Cerebellar cortex (tissue), 1 donor: ENCODE data around the gene PDHA1.

Experiments
- DNase-seq: peaks from one replicate; pipeline ENCODE4 v3.0.0-alpha.2; 2015; ENCODE audit warnings: low spot score

The PDHA1 gene

DNA sequence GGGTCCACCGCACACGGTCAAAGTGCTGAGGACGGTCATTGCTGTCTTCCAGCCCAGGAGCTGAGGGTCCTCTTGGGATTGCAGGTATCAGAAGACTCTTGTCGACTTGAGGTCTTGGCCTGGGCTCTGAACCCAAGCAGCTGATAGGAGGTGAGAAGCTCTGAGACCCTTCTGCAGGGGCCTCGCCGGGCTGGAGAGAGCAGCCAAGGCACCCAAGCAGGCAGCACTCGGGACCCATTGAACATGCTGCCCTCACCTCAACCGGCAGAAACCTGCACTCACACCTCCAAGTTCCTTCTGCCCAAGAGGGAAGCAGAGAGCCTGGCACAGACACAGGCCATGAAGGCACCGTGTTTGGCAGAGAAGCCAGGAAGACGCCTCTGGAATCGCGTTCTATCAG is 34.1 kb downstream of the PDHA1 start:
- DNase-seq = no peak

DNA sequence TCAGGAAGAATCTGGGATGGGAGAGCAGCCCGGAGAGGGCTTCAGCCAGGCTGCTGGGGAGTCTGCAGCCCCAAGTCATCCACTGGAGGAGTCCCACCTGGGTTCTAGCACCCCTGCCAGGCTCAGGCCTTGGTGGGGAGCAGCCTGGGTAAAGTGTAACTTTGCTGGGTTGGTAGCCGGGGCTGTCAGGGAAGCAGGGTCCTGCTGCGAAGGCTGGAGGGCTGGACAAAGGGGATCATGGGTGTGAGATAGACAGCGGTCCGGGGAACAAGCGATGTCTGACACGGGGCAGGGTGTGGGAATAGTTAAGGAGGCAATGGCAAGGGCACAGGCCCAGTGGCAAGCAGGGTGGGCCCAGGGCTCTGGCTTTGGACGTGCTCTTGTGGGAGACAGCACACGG is 37.6 kb downstream of the PDHA1 start:
- no peak for DNase-seq

DNA sequence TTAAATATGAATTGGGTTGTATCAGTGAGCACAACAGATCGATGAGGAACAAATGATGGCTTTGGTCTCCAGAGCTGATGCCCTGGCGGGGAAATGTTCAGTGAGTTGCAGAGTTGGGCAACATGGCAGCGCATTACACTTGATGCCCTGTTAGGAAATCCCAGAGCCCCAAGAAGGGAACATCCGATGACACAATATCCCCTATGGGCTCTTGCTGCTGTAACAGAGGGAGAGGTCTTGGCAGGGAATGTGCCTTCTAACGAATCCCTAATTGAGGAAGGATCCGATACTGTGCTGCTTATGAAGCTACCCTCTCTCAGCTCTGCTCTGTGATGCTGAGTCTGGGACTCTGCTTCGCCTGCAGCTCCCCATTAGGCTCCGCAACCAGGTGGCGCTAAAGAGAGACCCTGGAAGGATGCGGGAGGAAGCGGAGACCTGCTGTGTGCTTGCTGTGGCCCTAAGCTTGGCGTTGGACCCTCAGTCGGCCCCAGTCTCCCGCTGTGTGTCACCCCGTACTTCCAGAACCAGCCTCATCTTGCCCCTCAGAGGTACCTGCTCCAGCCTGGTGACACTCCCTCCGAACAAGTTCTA is 38.9 kb downstream of the PDHA1 start:
- peak; percentile 25 for DNase-seq

DNA sequence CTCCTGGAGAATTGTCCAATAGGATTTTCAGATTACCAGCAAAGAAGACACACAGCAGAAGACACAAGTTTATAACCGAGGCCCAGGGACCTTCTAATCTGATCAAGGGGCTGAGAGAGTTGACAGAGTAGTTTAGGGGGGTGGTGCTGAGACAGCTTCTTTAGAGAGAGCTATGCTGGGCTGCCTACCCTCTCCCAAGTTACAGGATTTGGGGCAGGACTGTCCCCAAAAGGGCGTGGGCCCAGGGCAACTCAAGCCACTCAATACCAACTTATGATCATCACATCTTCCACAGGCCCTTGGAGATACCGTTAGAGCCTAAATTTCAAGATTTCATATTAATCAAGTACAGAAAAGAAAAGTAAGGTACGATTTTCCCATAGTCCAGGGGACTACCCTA is 43.0 kb downstream of the PDHA1 start:
- DNase-seq = no peak

DNA sequence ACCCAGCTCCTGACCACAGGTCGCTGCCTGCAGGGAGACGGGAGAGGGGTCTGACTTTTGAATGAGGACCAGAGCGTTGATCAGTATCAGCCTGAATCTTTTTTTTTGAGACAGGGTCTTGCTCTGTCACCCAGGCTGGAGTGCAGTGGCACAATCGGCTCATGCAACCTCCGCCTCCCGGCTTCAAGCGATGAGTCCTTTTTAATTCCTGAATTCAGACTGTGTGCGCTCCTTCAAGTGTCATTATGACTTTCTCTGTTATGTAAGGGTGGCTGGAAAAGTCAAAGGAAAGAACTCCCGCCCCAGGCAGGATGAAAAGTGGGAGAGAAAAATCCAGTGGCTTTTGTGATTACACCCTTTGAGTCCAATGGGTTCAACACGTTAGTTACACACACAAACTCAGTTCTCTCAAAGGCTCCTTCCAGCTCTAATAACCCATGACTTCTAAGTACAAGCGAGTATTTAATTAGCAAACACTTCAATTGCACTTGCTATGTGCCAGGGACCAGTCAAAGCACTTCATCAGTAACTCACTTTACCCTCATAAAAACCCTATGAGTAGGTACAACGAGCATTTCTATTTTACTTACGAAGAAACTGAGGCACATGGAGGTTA is 44.4 kb downstream of the PDHA1 start:
- no peak for DNase-seq

DNA sequence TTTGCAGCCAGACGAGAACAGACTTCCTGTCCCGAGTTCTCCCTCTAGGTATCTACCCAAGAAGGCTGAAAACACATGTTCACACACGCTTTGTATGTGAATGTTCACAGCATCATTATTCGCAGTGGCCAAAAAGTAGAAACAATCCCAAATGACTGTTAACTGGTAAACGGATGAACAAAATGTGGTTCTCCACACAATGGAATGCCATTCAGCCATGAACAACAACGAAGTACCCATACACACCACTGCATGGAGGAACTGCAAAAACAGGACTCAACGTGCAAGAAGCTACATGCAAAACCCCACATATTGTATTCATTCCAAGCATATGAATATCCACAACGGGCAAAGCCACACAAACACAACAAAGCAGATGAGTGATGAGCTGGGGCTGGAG is 45.0 kb downstream of the PDHA1 start:
- DNase-seq = no peak

DNA sequence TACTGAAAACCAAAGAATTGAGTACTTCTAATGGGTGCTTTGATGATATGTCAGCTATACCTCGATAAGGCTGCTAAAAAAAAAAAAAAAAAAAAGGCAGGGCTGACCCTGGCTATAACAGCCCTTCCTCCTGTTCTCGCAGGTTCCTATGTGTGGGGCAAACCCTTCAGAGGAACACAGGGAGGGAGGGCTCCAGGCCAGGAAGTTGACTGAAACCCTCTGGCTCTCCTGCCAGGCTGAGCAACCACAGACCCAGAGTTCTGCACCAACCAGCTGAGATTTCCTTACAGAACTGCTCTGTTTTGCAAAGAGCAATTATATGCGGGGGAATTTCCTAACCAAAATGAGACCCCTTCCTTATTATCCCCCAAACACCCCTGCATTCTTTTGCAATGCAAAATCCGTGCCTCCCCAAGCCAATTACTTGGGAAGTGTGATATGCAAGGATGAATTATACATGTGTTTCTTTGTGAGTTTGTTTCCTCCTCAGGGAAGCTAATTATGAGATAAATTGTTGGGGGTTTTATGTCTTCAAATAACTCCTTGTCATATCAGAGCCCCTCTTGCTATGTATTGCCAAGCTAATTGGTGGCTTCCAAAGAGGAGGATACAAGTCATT is 45.6 kb downstream of the PDHA1 start:
- no peak for DNase-seq

DNA sequence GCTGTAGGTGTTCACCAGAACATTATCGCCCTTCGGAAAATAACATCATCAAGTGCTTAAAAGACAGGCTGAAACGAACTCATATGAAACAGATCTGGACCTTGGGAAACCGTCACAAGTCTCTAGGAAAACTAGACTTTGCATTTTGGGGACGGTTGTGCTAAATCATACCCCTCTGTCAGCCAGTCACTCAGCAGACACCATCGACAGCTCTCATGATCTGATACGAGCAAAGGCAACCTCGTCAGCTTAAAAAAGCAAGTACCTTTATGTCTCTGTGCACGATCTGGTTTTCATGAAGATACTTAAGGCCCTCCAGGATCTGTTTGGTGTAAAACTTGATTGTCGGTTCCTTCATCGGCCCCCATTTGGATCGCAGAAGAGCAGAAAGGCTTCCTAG is 48.4 kb downstream of the PDHA1 start:
- no peak for DNase-seq

DNA sequence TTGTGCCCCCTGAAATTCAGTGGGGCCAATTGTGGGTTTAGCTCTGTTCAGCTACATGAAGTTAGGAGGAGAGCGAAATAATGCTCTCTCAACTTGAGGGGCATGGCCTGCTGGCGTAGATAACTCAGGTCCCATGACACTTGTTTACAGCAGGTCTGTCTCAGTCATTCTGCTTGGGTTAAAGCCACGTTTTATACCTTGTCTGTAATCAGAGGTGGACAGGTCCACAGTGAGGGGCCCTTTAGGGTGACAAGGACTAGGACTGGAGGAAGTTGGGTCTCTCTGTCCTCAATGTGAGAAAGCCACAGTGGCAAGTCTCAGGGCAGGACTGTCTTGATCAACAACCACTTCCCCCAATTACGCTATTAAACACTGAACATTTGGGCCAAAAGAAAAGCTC is 49.0 kb downstream of the PDHA1 start:
- no peak for DNase-seq

DNA sequence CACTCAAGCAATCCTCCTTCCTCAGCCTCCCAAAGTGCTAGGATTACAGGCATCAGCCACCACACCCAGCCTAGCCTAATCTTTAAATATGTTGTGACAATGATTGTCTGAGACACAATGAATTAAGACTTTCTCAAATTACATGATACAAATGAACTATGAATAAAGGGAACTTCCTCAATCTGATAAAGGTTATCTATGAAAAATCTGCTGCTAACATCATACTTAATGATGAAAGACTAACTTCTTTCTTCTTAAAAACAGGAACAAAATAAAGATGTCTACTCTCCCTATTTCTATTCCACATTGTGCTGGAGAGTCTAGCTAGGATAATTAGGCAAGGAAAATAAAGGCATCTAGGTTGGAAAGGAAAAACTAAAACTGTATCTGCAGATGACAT is 60.0 kb downstream of the PDHA1 start:
- no peak for DNase-seq

DNA sequence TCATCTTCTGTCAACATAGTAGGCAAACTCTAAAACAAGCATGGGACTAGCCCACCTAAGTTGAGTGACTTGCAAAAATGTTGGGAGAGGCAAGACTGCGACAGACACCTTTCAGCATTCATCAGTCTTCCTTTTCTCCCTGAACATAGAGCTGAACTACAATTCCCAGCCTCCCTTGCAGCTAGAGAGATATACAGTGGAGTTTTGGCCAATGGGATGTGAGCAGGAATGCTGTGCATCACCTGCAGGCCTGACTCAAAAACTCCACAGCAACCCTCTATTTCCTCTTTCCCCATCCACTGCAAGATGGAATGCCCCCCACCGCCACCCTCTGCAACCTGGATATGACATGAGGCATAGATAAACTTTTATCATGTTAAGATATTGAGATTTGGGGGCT is 66.5 kb downstream of the PDHA1 start:
- DNase-seq = no peak
